ENCODE data around the gene TMED7. TPM values are rescaled to one million over a fixed set of nuclear protein-coding genes. Genes with fewer than 3 reads are reported as not detected.
A peak's percentile ranks its signal among the peaks of the same experiment; 100 is the strongest.

TMED7 gene
- total RNA-seq, 1 donor from 2014 or later = 66.8 TPM

DNA sequence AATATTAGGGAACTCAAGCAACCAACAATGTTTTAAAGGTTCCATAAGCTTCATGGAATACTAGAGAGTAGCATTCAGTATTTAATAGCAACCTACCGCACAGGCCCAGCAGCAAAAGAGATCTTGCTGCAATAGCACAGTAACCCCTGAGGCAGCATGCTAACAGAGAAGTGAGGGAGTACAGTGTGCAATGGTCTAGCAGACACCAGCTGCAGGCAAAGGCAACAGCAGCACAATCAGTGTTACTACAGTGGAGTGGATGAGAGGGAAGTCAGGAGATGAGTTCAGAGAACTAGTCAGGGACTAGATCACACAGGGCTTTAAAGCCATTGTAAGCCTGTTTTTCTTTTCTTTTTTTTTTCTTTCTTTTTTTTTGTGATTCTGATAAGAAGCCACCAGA is 26.3 kb downstream of the TMED7 start:
- no peak for DNase-seq
- peaks cover 2% of the 10 kb centered on the region for H3K27me3 Mint-ChIP-seq (ENCODE audit: unreplicated experiment)
- H3K9me3 Mint-ChIP-seq (ENCODE audit: unreplicated experiment) = no peaks in the 10 kb centered on the region
- no peak overlapping the region for H3K4me3 Mint-ChIP-seq (ENCODE audit: unreplicated experiment)
- no peak overlapping the region for H3K27ac Mint-ChIP-seq (ENCODE audit: unreplicated experiment)
- H3K4me1 Mint-ChIP-seq (ENCODE audit: low read depth, unreplicated experiment) = peaks cover 12% of the 10 kb centered on the region
- no peaks in the 10 kb centered on the region for H3K36me3 Mint-ChIP-seq (ENCODE audit: unreplicated experiment)
- TF ChIP-seq, protein P1, sequence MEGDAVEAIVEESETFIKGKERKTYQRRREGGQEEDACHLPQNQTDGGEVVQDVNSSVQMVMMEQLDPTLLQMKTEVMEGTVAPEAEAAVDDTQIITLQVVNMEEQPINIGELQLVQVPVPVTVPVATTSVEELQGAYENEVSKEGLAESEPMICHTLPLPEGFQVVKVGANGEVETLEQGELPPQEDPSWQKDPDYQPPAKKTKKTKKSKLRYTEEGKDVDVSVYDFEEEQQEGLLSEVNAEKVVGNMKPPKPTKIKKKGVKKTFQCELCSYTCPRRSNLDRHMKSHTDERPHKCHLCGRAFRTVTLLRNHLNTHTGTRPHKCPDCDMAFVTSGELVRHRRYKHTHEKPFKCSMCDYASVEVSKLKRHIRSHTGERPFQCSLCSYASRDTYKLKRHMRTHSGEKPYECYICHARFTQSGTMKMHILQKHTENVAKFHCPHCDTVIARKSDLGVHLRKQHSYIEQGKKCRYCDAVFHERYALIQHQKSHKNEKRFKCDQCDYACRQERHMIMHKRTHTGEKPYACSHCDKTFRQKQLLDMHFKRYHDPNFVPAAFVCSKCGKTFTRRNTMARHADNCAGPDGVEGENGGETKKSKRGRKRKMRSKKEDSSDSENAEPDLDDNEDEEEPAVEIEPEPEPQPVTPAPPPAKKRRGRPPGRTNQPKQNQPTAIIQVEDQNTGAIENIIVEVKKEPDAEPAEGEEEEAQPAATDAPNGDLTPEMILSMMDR (IDR thresholded peaks at IDR 0.05; ENCODE audit: partially characterized antibody, unreplicated experiment) = no peak

DNA sequence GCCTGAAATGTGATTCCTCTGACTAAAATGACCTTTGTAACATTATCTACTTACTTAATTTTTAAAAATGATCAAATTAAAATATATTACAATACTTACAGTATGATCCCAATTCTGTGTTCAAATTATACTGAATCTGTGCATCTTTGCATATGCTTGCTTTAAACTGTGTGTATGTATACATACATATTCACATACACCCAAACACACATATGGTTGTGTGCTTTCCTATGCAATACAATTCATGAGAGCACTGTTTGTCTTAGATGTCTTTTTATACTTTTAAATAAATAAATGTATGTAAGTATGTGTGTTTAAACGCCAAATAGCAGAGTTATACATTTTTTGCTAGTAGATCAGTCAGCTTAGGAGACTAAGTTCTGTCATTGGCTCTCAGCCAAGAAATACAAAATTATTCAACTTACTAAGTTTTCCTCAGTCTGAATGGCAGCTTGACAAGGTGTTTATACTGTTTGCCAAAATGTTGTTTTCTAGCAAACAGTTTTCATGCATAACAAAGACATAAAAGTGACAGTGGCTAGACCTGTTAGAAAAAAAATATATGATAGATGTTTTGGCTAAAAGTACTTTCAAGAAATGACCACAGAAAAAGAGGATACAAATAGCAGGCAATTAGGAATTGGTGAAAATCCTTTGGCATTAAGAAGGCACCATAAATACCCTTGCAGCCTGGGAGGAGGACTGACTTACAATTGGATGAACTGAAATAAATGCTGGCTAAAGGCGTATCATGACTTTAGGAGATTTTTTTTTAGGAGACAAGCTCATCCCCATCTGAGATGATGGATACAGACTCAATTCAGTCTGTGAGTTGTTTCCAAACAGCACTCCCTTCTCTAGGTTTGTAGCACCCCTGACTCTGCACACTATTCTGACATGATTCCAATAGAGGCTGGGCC is 31.4 kb downstream of the TMED7 start:
- DNase-seq = no peak
- Mint-ChIP-seq H3K4me3 (ENCODE audit: unreplicated experiment) (no peak overlapping the region), H3K4me1 (ENCODE audit: low read depth, unreplicated experiment) (peaks cover 4% of the 10 kb centered on the region), H3K27ac (ENCODE audit: unreplicated experiment) (no peak overlapping the region), H3K9me3 (ENCODE audit: unreplicated experiment) (no peaks in the 10 kb centered on the region), H3K36me3 (ENCODE audit: unreplicated experiment) (no peaks in the 10 kb centered on the region), H3K27me3 (ENCODE audit: unreplicated experiment) (peaks cover 2% of the 10 kb centered on the region)
- TF ChIP-seq, protein P1 (IDR thresholded peaks at IDR 0.05; ENCODE audit: partially characterized antibody, unreplicated experiment) = no peak

DNA sequence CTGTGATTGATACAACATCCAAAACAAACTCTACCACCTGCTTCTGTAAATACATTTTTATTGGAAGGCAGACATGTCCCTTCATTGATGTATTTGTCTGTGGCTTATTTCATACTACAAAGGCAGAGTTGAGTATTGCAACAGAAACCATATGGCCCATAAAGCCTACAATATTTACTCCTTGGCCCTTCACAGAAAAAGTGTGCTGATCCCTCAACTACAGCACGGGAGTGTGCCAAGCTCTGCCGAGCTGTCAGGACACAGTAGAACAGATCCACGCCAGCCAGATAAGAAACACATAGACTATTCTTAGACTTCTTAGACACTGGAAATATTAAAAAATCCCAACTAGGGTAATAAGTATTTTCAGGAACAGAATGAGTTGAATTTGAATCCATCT is 36.8 kb downstream of the TMED7 start:
- Mint-ChIP-seq H3K9me3 (ENCODE audit: unreplicated experiment) (no peaks in the 10 kb centered on the region), H3K4me3 (ENCODE audit: unreplicated experiment) (no peak overlapping the region), H3K27me3 (ENCODE audit: unreplicated experiment) (no peaks in the 10 kb centered on the region), H3K27ac (ENCODE audit: unreplicated experiment) (no peak overlapping the region), H3K4me1 (ENCODE audit: low read depth, unreplicated experiment) (no peaks in the 10 kb centered on the region), H3K36me3 (ENCODE audit: unreplicated experiment) (no peaks in the 10 kb centered on the region)
- TF ChIP-seq, protein P1 (IDR thresholded peaks at IDR 0.05; ENCODE audit: partially characterized antibody, unreplicated experiment) = no peak
- no peak for DNase-seq

DNA sequence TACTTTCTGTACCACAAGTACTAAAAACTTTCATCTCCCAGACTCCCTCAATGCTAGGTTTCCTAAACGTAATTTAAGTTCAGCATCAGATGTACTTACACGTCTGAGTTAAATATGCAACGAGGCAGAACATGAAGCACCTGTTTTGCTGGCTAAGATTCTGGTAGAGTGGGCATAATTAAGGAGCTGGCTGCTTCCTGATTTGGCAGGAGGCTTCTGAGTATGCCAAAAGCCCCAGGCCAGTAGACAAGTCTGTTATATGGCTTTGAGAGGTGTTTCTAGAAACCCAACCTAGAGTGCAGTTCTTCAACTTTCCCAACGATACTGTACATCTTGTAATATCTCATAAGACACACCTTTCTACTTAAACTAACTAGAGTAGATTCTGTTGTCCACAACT is 37.2 kb downstream of the TMED7 start:
- no peaks in the 10 kb centered on the region for H3K4me1 Mint-ChIP-seq (ENCODE audit: low read depth, unreplicated experiment)
- no peak for DNase-seq
- H3K27ac Mint-ChIP-seq (ENCODE audit: unreplicated experiment) = no peak overlapping the region
- no peaks in the 10 kb centered on the region for H3K9me3 Mint-ChIP-seq (ENCODE audit: unreplicated experiment)
- no peak overlapping the region for H3K4me3 Mint-ChIP-seq (ENCODE audit: unreplicated experiment)
- no peaks in the 10 kb centered on the region for H3K27me3 Mint-ChIP-seq (ENCODE audit: unreplicated experiment)
- no peaks in the 10 kb centered on the region for H3K36me3 Mint-ChIP-seq (ENCODE audit: unreplicated experiment)
- TF ChIP-seq, protein P1 (IDR thresholded peaks at IDR 0.05; ENCODE audit: partially characterized antibody, unreplicated experiment) = no peak

DNA sequence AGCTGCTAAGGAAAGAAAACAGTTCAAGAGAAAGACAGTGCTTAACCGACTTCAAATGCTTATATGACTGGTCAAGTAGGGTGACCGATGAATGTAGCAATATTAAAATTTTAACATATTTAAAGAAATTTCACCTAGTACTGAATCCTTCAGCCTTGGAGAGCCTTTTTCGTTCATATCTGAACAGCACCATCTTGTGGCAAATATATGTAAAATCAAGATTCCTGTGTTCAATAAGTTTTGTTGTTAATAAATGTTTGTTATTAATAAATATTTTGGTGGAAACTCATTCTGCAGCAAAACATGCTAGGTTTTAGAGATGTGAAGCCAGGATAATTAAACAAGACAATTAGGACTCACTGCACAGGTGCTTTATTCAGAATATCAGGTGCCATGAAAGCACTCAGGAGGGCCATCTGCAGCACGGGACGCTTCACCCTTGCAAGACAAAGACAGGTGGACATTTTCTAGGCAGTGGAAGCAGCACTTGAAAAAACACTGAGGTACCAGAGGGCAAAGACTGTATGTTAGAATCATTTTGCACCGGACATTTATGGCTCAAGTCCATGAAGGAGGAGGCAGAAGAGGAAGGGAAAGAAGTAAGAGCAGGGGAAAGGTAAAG is 39.2 kb downstream of the TMED7 start:
- DNase-seq = no peak
- Mint-ChIP-seq H3K4me3 (ENCODE audit: unreplicated experiment) (no peak overlapping the region), H3K36me3 (ENCODE audit: unreplicated experiment) (no peaks in the 10 kb centered on the region), H3K4me1 (ENCODE audit: low read depth, unreplicated experiment) (no peaks in the 10 kb centered on the region), H3K27ac (ENCODE audit: unreplicated experiment) (no peak overlapping the region), H3K9me3 (ENCODE audit: unreplicated experiment) (no peaks in the 10 kb centered on the region), H3K27me3 (ENCODE audit: unreplicated experiment) (no peaks in the 10 kb centered on the region)
- TF ChIP-seq, protein P1 (IDR thresholded peaks at IDR 0.05; ENCODE audit: partially characterized antibody, unreplicated experiment) = peak; percentile 77

All from glutamatergic neuron (in vitro differentiated cells).